T-helper 22 cell (primary cell): ENCODE data around the gene PDZD7.

Source experiments
- DNase-seq: peaks from one replicate; pipeline ENCODE4 v3.0.0-alpha.2; 2020; ENCODE audit warnings: low read depth

PDZD7 gene

GRCh38 chr10:100966887-100967286 lies 64.0 kb downstream of the PDZD7 start:
- DNase-seq: no peak

GRCh38 chr10:100965820-100966219 lies 65.1 kb downstream of the PDZD7 start:
- no peak for DNase-seq

GRCh38 chr10:100963826-100964225 lies 67.1 kb downstream of the PDZD7 start:
- no peak for DNase-seq

- no peak for DNase-seq
These were observed 68.4 kb downstream of the PDZD7 start for GRCh38 chr10:100962351-100963080.

GRCh38 chr10:100960251-100960650 lies 70.7 kb downstream of the PDZD7 start:
- DNase-seq: no peak
